GM13977 (cell line): ENCODE measurements around the gene ISYNA1.

Experiments
- DNase-seq: peaks from one replicate; pipeline ENCODE4 v3.0.0; 2012; ENCODE audit warnings: low spot score
- in situ Hi-C: fragments of 300-500 bp; cut with MboI; formaldehyde crosslinking; loops from one replicate; pipeline ENCODE4 v1.12.0; 2022; ENCODE audit warnings: low sequenced_read_pairs, low pct_unique_long_range_greater_than_20kb, mixed read lengths, inconsistent platforms; ENCODE audit not compliant: unreplicated experiment
- TF ChIP-seq, protein P1 (sequence below): IDR thresholded peaks from 2 replicates; pipeline ENCODE4 v1.5.1; 2012; ENCODE audit warnings: mild to moderate bottlenecking, control low read depth; ENCODE audit not compliant: insufficient read depth; ENCODE audit errors: extremely low read depth, missing control alignments

ISYNA1 gene

DNA sequence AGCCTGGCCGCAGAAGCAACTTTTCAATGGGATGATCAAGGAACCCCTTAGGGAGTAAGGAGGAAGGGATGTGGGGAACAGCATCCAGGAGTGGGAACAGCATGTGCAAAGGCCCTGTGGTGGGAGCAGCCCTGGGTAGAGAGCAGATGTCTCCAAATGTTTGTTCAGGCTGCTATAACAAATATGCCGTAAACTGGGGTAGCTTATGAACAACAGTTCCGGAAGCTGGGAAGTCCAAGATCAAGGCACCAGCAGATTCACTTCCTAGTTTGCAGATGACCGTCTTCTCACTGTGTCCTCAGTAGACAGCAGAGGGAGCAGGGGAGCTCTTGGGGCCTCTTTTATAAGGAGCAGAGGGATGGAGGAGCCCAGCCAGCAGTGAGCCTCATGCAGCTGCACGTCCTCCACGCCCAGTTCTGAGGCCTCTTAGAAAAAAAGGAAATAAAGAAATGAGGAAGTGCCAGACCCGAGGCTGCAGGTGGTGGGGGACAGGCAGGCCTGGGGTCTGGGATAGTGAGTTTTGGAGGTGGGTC lies 36.3 kb downstream of the ISYNA1 start:
- DNase-seq = no peak
- in situ Hi-C loops = no loop called here
- TF ChIP-seq, protein P1, sequence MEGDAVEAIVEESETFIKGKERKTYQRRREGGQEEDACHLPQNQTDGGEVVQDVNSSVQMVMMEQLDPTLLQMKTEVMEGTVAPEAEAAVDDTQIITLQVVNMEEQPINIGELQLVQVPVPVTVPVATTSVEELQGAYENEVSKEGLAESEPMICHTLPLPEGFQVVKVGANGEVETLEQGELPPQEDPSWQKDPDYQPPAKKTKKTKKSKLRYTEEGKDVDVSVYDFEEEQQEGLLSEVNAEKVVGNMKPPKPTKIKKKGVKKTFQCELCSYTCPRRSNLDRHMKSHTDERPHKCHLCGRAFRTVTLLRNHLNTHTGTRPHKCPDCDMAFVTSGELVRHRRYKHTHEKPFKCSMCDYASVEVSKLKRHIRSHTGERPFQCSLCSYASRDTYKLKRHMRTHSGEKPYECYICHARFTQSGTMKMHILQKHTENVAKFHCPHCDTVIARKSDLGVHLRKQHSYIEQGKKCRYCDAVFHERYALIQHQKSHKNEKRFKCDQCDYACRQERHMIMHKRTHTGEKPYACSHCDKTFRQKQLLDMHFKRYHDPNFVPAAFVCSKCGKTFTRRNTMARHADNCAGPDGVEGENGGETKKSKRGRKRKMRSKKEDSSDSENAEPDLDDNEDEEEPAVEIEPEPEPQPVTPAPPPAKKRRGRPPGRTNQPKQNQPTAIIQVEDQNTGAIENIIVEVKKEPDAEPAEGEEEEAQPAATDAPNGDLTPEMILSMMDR = peak; percentile 53

GRCh38 chr19:18399008-18399407 lies 38.9 kb downstream of the ISYNA1 start:
- no peak for DNase-seq
- TF ChIP-seq, protein P1 = no peak
- in situ Hi-C loops = no loop called here

DNA sequence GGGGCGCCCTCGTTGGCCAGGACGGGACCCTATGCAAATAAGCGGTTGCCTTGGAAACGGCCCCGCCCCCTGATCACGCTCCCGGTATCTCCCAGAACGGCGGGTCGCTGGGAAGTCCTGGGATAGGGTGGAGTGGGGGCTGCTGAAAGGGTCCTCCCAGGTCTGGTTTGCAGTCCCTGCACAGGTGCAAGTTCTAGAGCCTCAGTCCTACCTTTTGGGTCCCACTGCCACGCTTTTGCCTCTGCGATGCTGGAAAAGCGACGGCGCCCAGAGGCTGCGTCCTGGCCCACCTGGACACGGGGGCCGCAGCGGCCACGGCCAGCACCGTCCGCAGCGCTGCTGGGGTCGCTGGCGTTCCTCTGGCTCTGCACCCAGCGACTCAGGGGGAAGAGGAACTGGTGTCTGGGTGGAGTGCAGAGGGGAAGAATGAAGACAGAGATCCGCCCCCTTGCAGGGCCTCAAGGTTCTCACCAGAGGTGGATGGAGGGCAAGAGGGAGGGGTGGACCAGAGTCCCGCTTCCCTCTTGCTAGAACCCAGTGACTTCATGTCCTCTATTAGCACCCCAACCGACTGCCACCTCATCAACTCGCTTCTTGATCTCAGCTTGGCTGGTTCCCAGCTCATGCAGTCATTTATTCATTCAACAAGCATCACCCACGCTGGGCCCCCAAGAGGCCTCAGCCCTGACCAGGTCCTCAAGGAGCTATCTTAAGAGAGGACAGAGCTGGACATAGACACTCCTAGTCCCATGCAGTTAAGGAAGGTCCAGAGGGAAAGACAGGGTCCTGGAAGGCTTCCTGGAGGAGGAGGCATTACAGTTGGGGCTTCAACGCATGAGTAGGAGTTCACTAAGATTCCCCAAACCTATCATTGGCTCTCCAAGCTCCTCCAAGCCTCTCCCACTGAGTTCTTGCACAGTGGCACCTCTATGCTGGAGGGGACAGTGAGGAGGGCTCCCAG lies 40.4 kb downstream of the ISYNA1 start, which contains the start of gene LRRC25:
Gene LRRC25, minus strand, starts transcription at position 381 of the 961 bp plus-strand sequence. CDS start 659 bp downstream, outside the sequence.
- in situ Hi-C loops = no loop called here
- DNase-seq = peak; percentile 70
- TF ChIP-seq, protein P1 = no peak

DNA sequence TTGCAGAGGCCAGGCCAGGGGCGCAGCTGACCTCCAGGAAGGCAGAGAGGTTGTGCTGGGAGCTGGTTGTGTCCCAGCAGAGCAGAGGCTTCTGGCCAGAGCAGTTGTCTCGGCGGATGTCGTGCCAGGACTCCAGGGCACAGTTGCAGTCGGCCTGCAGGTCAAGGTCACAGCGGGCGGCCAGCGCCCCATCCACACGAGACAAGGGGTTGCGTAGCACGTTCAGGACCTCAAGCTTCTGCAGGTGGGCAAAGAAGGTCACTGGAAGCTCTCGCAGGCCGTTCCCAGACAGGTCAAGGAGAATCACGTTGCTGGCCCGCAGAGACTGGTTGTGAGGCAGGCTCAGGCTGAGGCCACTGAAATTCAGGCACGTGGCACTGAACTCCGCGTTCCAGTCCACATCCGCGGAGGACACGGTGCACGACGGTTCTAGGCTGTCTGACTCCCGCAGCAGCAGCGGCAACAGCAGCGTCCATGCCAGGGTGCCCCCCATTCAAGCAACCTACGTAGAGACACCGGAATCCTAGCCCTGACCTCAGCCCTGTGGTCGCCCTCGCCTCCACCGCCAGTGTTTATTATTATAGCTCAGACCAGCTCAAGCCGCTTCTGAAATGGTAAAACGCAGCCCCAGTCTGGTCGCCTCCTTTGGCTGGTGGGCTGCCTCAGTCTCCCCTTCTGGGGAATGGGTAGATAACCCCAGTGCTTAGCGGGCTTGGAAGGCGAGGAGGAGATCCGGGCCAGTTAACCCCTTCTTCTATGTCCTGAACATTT lies 41.3 kb downstream of the ISYNA1 start:
- in situ Hi-C loops = no loop called here
- no peak for DNase-seq
- TF ChIP-seq, protein P1 = no peak

GRCh38 chr19:18393836-18394235 lies 44.1 kb downstream of the ISYNA1 start:
- TF ChIP-seq, protein P1 = no peak
- in situ Hi-C loops = no loop called here
- no peak for DNase-seq

- TF ChIP-seq, protein P1 = no peak
- in situ Hi-C loops = no loop called here
- no peak for DNase-seq
Measured at GRCh38 chr19:18392926-18393325, 45.0 kb downstream of the ISYNA1 start.
